Measurements from ENCODE around the gene POC1A. TPM values are rescaled to one million over a fixed set of nuclear protein-coding genes. Genes with fewer than 3 reads are reported as not detected.
A peak's percentile ranks its signal among the peaks of the same experiment; 100 is the strongest.

The POC1A gene
- total RNA-seq, 1 experiment from 2014 or later, result 10.7 TPM

DNA sequence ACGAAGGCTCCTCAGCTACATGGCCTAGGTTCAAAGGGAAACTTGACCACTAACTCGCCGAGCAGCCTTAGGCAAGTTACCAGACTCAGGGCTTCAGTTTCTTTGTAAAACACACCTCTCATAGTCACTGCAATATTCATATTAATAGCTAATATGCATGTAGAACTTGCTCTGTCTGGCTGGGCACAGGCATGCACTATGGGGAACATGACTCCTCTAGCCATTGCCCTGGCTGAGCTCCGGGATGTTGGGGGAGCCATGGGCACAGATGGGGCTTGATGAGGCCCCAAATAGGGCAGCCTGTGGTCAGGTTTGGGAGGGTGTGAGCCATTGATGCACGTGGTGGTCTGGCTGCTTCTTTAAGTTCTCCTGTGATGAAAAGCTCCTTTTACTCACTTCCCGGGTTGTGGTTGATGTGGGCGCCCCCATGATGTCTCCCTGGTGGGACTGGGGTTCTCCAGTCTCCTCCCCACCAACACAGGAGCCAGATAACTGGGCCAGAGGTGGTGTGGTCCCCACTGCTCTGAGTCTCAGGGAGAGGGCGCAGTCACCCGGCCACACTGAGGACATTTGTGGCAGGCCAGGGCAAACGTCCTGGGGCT, 68.4 kb downstream of the POC1A start:
- DNase-seq (ENCODE audit: low read depth), result no peak

GRCh38 chr3:52084954-52085680, 69.1 kb downstream of the POC1A start:
- DNase-seq (ENCODE audit: low read depth), result no peak

DNA sequence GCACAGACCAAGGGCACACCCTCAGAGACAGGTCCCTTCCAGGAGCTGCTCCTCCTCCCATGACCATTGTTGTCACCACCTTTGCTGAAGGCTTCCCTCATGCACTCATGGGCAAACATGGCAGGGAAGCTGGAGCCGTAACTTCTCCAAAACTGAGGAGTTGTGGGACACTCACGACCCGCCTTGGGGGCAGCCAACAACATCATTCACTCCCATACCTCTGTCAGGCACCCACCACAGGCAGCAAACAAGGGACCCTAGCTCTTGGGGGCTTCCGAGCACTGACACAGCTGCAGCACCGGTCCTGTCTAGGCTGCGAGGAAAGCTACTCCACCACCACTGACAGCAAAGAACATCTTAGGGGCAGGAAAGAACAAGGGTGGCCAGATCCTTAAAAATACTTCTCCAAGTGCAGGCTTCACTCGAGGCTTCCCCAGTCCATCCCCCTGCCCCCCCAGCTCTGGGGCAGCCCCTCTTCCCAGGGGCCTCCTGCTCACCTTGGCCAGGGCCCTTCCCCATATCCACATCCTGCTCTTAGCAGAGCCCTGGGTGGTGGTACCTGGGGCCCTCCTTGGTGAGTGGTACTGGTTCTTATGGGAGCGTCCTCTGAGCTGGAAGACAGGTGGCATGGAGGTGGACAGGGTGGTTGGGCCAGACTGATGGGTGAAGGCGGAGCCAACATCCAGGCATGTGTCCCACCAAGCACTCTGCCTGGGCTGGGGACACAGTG, 69.8 kb downstream of the POC1A start:
- no peak for DNase-seq (ENCODE audit: low read depth)

DNA sequence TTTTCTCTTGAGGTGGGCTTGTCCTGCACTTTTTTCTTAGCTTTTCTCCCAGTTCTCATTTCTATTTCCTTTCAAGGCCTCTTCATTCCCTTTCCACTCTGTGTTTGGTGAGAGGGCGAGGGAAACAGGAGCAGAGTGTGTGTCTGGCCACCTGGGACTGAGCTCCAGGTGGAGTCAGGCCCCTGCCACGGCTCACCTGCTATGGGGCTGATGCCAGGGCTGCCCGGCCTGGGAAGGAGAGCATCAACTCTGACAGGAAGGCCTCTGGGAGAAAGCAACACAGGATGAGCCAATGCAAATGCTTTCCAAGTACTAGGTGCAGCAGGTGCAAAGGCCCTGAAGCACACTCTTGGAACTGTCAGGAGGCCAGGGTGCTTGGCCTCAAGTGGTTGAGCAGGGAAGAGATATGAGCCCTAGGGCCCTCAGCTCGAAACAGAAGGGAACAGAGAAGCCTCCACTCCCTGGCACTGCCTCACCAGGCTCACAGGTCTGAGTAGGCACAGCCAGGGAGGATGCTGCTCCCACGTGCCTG, 70.6 kb downstream of the POC1A start:
- no peak for DNase-seq (ENCODE audit: low read depth)

GRCh38 chr3:52082951-52083350, 71.3 kb downstream of the POC1A start:
- no peak for DNase-seq (ENCODE audit: low read depth)

DNA sequence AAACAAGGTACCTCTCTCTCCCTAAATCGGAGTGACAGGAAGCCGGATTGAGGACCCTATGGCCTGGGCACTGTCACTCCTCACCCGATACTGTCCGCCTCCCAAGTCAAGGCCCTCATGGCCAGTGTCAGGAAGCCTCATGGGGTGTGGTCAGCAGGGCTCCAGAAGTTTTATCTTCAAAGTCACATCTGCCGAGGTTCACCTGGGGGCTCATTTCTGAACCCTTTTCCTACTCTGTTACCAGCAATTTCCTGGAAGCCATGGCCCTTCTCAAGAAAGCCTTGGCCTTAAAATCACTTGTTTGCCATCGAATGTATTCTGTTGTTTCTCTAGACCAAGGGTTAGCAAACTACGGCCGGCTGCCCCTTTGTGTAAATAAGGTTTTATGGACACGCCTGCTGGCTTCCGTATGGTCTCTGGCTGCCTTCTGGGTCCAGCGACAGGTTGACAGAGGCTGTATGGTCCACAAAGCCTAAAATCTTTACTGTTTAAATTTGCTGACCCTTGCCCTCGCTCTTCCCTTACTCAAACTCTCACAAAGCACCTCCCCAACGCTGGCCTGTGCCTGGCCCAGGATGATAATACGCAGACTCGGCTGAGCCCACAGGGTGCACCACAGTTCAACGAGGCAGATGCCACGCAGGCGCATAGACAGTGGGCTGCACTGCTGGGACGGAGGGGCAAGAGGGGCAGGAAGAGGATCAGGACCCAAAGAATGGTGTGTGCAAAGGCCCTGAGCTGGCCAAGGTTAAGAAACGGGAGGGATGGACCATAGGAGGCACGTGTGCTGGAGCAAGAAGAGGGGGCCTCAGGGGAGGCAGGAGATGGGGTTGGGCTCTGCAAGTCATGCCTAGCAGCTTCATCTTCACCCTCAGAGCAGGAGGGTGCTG, 73.1 kb downstream of the POC1A start:
- DNase-seq (ENCODE audit: low read depth), result no peak

DNA sequence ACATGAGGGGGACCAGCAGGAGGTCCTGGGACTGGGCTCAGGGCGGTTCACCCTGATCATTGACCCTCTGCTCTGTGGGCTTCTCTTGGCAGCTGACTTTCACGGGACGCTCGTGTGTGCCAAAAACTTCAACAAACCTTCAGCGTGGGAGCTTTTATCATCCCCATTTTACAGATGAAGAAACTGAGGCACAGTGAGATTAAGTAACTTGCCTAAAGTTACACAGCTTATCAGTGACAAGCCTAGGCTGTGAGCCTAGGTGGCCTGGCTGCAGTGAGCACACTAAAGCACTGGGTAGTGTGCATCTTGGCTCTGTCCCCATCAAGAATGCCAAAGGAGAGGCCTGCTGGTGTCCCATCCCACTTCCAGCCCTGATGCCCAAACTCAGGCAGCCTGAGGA, 74.3 kb downstream of the POC1A start:
- DNase-seq (ENCODE audit: low read depth), result no peak

GRCh38 chr3:52078781-52079560, 75.3 kb downstream of the POC1A start:
- DNase-seq (ENCODE audit: low read depth), result no peak

DNA sequence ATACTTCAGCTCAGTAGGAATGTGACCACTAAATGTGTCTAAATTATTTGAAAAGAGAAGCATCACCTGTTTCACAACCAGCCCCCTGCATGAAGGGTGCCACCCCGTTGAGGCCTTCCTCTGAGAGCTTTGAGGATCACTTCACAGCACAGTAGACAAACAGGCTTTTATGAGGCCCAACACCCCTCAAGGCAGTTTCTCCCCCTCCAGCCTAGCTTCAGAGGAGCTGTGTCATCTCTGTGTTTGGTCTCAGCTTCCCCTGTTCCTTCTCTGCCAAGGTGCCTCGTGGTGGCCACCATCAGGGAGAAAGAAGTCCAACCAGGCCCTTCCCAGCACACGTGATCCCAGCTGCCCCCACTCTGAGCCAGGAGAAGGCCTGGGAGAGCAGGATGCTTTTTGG, 76.3 kb downstream of the POC1A start:
- no peak for DNase-seq (ENCODE audit: low read depth)

DNA sequence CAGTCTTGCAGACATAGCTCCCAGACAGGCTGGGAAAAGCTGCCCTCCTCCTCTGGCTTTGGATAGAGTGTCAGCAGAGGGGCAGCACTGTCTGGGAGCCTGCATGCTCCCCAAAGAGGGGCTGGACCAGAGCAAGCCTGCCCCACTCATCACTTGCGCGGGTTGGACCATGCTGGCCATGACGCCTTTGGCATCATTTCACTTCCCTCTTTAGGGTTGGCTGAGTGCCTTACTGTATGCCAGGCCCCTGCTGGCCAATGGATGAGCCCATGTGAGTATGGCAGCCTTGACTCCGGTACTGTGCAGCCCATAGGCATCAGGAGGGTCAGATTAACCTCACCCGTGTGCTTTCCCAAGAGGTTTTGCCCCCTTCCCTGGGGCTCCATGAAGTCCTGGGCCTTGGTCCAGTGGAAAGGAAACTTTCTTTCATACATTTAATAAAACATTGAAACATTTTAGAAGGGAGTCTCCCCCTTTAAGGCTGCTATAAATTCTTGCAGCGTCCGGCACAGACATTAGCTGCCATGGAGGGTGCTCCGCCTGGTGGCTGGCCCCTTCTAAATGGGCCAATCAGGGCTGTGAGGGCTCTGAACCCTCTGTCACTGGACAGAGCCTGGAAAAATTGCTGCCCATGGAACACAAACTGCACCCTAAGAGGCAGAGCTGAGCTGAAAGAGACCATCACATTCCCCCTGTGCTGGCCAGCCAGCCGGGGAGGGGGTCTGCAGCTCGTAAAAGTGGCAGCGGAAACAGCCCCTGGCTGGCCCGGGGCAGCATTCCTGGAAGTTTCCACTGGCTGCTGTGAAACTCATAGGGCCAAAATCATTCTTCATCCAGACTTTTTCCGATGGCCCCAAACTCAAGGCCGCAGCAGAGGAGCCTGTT, 77.1 kb downstream of the POC1A start:
- no peak for DNase-seq (ENCODE audit: low read depth)

DNA sequence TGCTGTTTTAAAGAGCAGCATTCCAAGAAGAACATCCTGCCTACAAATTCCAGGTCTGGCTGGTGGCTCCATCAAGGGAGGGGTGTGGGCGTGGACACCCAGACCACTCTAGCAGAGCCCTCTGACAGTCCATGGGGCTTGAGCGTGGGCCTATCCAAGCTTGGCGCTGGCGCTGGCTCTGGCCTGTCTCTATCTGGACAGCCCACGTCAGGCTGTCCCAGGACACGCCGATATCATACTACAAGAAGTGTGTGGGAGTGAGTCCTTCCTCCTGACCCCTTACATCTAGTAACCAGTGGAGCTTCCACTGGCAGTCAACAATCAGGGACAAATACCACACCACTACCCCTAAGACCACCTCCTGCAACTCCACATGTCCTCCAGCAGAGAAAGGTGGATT, 80.7 kb downstream of the POC1A start:
- no peak for DNase-seq (ENCODE audit: low read depth)

GRCh38 chr3:52072471-52072870, 81.8 kb downstream of the POC1A start:
- DNase-seq (ENCODE audit: low read depth), result no peak

- DNase-seq (ENCODE audit: low read depth), result no peak
Measured at GRCh38 chr3:52072020-52072419, 82.2 kb downstream of the POC1A start.

GRCh38 chr3:52070724-52071621, 83.2 kb downstream of the POC1A start:
- peak; percentile 92 for DNase-seq (ENCODE audit: low read depth)

DNA sequence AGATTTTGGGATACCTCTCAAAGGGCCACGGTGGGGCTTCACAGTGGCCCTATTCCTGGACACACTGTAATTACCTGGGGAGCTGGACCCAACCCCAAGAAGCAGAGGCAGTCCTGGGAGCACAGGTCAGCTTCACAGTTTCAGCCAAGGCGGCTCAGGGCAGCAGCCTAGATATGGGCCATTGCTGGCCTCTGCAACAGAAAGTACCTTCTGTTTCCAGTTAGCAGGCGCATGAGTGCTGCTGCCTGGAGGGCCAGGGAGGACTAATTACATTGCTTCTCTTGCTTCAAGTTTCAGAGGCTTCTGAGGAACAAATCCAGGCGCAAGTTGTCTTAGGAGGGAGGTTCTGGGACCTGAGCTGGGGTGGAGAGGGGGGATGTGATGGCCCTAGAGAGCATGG, 84.4 kb downstream of the POC1A start:
- DNase-seq (ENCODE audit: low read depth), result no peak

- no peak for DNase-seq (ENCODE audit: low read depth)
Measured at GRCh38 chr3:52069135-52069534, 85.1 kb downstream of the POC1A start.

- DNase-seq (ENCODE audit: low read depth), result no peak
Measured at GRCh38 chr3:52068730-52069129, 85.5 kb downstream of the POC1A start.

- DNase-seq (ENCODE audit: low read depth), result no peak
Measured at GRCh38 chr3:52068055-52068571, 86.1 kb downstream of the POC1A start.

DNA sequence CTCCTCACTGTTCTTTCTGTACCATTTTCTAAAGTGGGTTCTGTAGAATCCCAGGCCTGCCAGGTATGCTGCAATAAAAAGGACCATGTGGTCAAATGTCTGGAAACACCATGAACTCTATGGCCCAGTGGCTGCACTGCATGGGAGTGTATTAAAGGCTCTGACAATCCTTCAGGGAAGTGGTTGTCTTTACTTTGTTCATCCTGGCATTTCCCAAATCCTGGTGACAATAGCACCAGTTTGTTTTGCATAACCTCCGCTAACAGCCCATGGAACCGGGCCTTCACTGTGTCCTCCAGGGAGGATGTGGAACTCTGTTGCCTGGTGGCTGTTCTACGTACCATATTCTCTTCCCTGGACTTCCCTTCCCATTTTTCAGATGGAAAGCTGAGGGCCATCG, 86.7 kb downstream of the POC1A start:
- no peak for DNase-seq (ENCODE audit: low read depth)

Measured in M059J (cell line).